ENCODE measurements around the gene CASS4.
"Not testable (repeated sequence)": the region's sequence is repeated elsewhere in the genome, so short reads cannot be mapped to it uniquely, and the experiment has no call there.

Gene CASS4

DNA sequence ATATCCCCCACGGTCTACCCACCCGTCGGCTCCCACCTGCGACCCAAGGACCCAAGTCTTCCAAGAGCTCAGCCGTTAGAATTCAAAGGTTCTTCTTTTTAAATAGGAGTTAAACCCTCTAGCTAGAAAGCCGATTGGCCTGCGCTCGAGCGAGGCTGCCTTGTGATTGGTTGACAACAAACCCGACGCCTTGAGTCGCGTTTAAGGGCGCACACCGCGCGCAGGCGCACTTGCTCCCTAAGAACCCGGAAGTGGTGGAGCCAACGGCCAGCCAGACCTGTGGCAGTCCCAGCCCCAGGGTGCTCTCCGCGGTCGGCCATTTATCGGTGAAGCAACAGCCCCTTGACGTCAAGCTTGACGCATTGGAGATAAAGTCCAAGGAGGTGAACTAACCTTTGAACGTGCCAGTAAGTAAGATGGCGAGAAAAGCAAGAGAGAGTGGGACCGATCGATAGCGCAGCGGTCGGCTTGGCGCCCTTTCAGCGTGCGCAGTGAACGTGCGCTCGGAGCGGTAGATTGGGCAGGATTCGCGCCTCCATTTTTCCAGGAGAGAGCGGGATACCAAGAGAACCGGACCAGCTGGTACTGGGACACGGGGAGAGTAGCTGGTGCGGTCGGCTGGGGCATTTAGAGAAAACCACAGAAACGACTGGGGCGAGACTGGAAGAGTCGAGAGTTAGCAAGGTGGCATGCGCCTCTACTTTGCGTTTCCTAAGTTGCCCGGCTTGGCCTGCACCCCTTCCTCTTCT is 19.8 kb upstream of the CASS4 start, which contains the start of the genes AURKA and CSTF1:
Gene AURKA (minus strand): TSS at position 84 of the 749 bp plus-strand sequence. CDS start 4,018 bp downstream, outside the sequence.
Gene CSTF1 (plus strand): TSS at position 514 of the 749 bp plus-strand sequence. CDS start 2,908 bp downstream, outside the sequence.
- DNase-seq (ENCODE audit: low read depth): peak; percentile 99

GRCh38 chr20:56392881-56393482 is 19.1 kb upstream of the CASS4 start:
- DNase-seq (ENCODE audit: low read depth): no peak

- no peak for DNase-seq (ENCODE audit: low read depth)
Measured at GRCh38 chr20:56393653-56394052, 18.4 kb upstream of the CASS4 start.

GRCh38 chr20:56395166-56395565 is 16.9 kb upstream of the CASS4 start:
- DNase-seq (ENCODE audit: low read depth): no peak

GRCh38 chr20:56400001-56400640 is 11.9 kb upstream of the CASS4 start:
- no peak for DNase-seq (ENCODE audit: low read depth)

DNA sequence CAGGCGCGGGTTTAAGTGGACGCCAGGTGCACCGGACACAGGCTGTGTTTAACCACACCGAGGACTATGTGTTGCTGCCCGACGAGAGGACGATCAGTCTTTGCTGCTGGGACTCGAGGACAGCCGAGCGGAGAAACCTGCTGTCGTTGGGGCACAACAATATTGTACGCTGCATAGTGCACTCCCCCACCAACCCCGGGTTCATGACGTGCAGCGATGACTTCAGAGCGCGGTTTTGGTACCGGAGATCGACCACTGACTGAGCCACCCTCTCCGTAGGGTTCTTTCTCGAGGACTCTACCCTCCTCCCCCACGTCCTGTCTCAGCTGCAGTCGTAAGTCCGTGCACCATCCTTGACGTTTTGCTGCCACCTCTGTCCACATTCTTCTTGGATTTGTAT is 8.6 kb upstream of the CASS4 start:
- DNase-seq (ENCODE audit: low read depth): no peak

DNA sequence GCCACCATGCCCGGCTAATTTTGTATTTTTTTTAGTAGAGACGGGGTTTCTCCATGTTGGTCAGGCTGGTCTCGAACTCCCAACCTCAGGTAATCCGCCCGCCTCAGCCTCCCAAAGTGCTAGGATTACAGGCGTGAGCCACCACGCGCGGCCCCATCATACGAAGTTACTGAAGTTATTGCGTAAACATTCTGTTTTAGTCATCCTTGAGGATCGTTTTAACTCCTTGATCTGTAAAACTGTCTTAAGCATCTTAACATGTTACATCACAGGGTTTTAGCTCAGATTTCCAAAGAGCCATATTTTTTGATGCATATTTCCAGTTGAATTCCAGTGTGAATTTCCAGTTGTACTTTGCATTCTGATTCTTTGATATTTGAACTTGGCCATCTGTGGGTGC is 6.7 kb upstream of the CASS4 start:
- not testable (repeated sequence) for DNase-seq (ENCODE audit: low read depth)

DNA sequence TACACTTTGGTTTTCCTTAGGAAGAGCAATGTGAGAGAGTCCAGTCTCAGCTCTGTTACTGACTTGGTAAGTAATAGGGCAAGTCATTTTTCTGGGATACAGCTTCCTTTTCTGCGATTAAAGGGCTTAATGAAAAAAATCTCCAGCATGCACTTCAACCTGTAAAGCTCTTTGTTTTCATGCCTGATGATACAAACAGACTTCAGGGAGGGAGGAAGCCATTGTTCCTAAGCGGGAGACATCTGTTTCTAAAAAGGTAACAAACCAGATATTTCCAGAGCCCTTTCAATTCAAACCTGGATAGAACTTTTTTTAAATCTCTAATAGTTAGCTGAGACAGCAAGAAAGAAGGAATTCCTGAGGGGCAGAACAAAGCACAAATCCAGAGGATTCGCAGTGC is 5.2 kb upstream of the CASS4 start:
- DNase-seq (ENCODE audit: low read depth): no peak

DNA sequence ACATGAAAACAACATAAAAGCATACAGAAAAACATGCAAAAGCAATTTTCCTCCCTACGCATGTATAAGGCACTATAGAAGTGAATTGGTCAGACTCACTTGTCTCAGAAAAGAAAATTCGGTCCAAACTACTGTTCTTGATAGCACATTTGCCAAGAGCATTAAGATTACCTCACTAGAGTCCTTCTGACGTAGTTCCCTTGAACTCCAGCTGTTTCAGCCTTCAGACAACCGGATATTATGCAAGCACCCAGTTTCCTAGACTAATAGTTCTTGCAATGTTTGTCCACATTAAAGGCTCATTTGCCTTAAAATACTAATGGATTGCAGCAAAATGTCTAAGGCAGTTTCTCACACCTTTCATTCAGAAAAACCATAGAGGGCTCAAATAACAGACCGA is 2.5 kb upstream of the CASS4 start:
- DNase-seq (ENCODE audit: low read depth): no peak

GRCh38 chr20:56409956-56410355 is 2.1 kb upstream of the CASS4 start:
- no peak for DNase-seq (ENCODE audit: low read depth)

DNA sequence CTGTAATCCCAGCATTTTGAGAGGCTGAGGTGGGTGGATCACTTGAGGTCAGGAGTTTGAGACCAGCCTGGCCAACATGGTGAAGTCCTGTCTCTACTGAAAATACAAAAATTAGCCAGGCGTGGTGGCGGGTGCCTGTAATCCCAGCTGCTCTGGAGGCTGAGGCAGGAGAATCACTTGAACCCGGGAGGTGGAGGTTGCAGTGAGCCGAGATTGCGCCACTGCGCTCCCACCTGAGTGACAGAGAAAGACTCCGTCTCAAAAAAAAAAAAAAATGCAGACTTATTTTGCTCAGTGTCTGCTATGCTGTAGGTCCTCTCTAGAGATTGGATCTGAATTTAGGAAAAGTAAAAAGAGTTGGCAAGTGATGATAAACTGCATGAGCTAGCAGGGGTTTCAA is 773 bp upstream of the CASS4 start:
- not testable (repeated sequence) for DNase-seq (ENCODE audit: low read depth)

DNA sequence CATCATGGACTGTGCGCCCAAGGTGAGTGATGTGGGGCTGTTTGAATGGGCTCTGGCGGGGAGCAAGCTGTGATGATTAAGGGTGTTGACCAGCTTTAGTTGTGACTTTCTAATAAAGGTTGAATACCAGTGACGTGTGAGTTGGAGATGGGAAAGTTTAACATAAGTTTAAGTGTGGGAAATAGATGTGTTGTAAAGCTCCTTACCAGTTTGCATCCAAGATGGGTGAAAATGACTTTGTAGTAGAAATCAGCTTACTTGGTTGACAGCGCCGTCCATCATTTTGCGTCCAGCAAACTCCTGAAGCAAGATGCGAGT is 372 bp downstream of the CASS4 start:
- no peak for DNase-seq (ENCODE audit: low read depth)

DNA sequence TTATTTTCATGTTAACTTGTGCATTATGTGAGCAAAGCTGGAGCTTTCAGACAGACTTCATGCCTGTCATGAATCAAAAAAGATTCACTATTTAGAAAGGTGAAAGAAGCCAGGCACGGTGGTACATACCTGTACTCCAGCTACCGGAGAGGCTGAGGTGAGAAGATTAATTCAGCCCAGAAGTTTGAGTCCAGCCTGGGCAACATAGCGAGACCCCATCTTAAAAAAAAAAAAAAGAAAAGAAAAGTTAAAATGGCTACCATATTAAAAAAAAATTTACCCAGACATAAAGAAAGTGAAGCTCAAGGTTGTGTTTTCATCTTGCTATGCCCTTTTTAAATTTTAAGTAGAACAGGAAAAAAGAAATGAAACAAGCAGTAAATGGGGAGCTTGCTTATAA is 889 bp downstream of the CASS4 start:
- no peak for DNase-seq (ENCODE audit: low read depth)

DNA sequence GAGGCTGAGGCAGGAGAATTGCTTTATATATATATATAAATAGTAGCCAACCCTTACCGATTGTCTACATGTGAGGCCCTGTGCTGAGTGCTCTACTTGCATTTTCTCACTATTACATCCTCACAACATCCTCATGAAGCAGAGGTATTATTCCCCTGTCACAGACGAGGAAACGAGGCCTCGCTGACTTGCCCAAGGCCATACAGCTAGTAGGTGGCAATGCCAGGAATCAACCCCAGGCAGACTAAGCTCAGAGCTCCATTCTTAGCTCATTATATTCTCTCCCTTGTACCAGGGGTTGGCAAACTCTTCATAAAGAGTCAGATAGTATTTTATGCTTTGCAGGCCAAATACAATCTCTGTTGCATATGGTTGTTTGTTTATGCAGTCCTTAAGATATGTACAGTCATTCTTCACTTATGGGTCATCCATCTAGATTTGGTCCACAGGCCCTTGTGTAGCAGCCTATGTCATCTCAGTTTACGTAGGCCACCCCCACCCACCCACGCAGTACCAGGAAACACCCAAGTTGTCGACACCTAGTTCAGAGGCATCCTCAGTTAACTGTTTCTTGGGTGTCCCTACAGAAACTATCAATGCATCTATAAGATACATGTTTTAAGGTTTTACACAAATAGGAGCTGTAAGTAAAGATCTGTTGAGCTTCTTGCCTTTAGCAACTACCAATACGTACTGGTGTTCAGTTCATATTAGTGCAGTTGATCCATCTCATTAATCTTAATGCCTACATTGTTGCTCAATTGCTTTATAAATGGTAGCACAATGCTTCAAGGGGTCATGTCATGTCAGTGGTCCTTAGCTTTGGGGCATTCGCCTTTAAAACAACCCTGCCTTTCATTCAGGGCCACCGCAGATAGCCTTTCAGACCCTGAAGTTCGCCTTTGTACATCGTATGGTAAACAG is 3.0 kb downstream of the CASS4 start:
- DNase-seq (ENCODE audit: low read depth): peak; percentile 58

DNA sequence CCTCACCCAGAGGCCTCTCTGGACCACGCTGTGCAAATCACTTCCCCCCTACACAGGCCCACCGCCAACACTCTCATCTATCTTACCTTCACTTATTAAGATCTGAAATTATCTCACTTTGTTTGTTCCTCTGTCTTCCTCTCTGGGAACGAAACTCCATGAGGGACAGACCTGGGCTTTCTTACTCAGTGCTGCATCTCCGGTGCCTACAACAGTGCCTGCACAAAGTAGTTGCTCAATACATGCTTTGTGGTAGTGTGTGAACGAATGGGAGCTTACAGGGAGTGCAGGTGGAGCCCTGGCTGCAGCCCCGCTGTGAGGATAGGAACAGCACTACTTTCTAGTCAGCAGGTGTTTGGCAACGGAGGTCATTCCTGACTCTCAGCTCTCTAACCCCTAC is 5.3 kb downstream of the CASS4 start:
- DNase-seq (ENCODE audit: low read depth): no peak

- no peak for DNase-seq (ENCODE audit: low read depth)
Measured at GRCh38 chr20:56417911-56418310, 5.9 kb downstream of the CASS4 start.

GRCh38 chr20:56418385-56418861 is 6.4 kb downstream of the CASS4 start:
- DNase-seq (ENCODE audit: low read depth): no peak

GRCh38 chr20:56420028-56420427 is 8.0 kb downstream of the CASS4 start:
- DNase-seq (ENCODE audit: low read depth): no peak

DNA sequence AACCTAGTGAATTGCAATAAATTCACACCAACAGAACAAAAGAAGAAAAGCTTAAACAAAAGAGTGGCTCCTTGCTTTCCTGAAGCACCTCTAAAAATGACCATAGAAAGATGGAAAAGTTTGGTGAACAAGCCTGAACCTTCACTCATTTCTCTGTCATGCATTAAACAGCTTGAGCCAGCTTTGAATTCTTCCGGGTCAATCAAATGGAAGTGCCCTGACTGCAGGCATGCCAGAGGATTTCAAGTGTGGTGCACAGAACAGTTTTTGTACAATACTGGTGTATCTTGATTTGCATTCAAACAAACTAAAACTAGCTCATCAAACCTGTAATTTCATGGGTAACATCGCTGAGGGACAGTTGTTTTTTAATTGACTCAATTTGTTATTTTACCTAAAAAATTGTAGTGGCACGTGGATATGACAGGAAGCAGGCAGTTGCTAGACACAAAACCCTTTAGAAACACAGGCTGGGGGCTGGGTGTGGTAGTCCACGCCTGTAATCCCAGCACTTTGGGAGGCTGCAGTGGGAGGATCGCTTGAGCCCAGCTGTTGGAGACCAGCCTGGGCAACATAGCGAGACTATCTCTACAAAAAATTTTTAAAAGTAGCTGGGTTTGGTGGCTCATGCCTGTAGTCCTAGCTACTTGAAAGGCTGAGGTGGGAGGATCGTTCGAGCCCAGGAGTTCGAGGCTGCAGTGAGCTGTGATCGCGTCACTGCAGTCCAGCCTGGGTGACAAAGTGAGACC is 9.1 kb downstream of the CASS4 start:
- DNase-seq (ENCODE audit: low read depth): no peak

DNA sequence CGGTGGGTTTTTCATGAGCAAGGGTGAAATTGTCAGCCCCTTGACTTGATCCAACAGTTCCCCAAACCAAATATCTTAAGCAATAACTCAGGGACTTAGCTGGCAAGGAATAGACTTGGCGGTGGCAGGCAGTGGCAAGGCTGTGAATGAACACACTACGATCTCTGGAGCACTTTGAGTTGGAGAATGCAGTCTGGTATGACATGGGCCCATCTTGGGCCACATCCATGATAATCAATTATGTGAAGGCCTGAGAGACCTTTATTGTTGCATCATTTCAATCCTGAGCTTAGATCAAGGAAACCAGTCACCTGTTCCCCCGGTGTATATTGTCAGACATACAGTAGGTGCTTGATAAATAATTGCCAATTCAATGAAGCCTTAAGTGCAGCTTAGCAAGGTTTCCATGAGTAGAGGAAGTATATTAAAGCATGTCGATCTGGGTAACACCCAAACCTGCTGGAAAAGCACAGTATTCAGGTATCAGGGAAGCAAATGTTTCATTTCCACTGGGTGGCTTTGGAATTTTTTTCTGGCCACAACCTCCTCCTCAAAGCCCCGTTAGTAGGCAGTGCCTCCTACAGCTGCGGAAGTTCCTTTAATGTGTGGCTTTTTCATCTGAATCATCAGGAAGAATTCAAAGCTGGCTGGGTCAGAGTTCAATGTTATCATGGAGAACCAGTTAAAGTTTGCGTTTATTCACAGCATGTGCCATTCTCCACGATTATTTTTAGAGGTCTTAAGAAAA is 10.2 kb downstream of the CASS4 start:
- DNase-seq (ENCODE audit: low read depth): no peak

DNA sequence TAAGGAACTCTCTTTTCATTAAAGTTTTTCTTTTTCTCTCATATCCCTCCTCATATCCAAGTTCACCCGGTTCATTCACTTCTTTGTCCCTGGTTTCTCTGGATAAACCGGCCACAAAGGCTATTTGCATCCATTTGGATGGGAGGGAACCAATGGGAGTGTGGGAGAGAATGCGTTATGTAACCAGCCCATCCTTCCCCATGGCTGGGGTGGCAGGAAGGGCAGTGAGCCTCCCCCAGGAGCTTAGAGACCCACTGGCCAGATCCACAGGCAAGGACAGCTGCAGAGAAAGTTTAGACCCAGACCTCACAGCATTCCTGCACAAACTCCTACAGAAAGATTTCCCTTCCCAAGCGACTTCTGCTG is 10.7 kb downstream of the CASS4 start:
- no peak for DNase-seq (ENCODE audit: low read depth)
